Fibroblast of skin of right quadriceps (primary cell): ENCODE results near the gene PLEKHA7.

Experiments used
- DNase-seq: peaks from one replicate; pipeline ENCODE4 v3.0.0-alpha.2; 2013

The PLEKHA7 gene

GRCh38 chr11:16833026-16833425, 181.2 kb downstream of the PLEKHA7 start:
- DNase-seq = no peak

GRCh38 chr11:16832193-16832539, 182.0 kb downstream of the PLEKHA7 start:
- no peak for DNase-seq

GRCh38 chr11:16831316-16832192, 182.7 kb downstream of the PLEKHA7 start:
- DNase-seq = no peak

GRCh38 chr11:16827139-16827538, 187.1 kb downstream of the PLEKHA7 start:
- DNase-seq = no peak

GRCh38 chr11:16825968-16826367, 188.2 kb downstream of the PLEKHA7 start:
- no peak for DNase-seq

GRCh38 chr11:16825101-16825500, 189.1 kb downstream of the PLEKHA7 start:
- no peak for DNase-seq

- peak; percentile 69 for DNase-seq
These were observed 193.7 kb downstream of the PLEKHA7 start for GRCh38 chr11:16820324-16821092.

- no peak for DNase-seq
These were observed 195.9 kb downstream of the PLEKHA7 start for GRCh38 chr11:16818284-16818683.

GRCh38 chr11:16817351-16817750, 196.9 kb downstream of the PLEKHA7 start:
- no peak for DNase-seq

- DNase-seq = no peak
These were observed 197.6 kb downstream of the PLEKHA7 start for GRCh38 chr11:16816358-16817270.

- DNase-seq = no peak
These were observed 199.0 kb downstream of the PLEKHA7 start for GRCh38 chr11:16815047-16815767.

- no peak for DNase-seq
These were observed 199.7 kb downstream of the PLEKHA7 start for GRCh38 chr11:16814410-16815046.

- DNase-seq = no peak
These were observed 201.1 kb downstream of the PLEKHA7 start for GRCh38 chr11:16813126-16813525.

- no peak for DNase-seq
These were observed 201.9 kb downstream of the PLEKHA7 start for GRCh38 chr11:16812274-16812673.

- no peak for DNase-seq
These were observed 202.8 kb downstream of the PLEKHA7 start for GRCh38 chr11:16811136-16812020.

GRCh38 chr11:16809886-16810668, 204.1 kb downstream of the PLEKHA7 start:
- DNase-seq = peak; percentile 30

- DNase-seq = no peak
These were observed 206.9 kb downstream of the PLEKHA7 start for GRCh38 chr11:16807306-16807705.

- peak; percentile 20 for DNase-seq
These were observed 207.4 kb downstream of the PLEKHA7 start for GRCh38 chr11:16806791-16807190.

- DNase-seq = no peak
These were observed 208.3 kb downstream of the PLEKHA7 start for GRCh38 chr11:16805938-16806337.
